Smooth muscle cell (in vitro differentiated cells): Measurements from ENCODE around the gene POLA1. TPM values are rescaled to one million over a fixed set of nuclear protein-coding genes. Genes with fewer than 3 reads are reported as not detected.
A peak's percentile ranks its signal among the peaks of the same experiment; 100 is the strongest.

Experiments used
- DNase-seq: peaks from one replicate; lab custom pipeline; 2025; ENCODE audit not compliant: unreplicated experiment; lab: John Stamatoyannopoulos, UW
- H2AFZ ChIP-seq: fragments of 200-600 bp; sonication (generic); 2 replicates; pipeline ENCODE4 v1.6.0; 2016; ENCODE audit warnings: antibody characterized with exemption, low read depth, mild to moderate bottlenecking
- H3F3A ChIP-seq: fragments of 200-600 bp; sonication (generic); 2 replicates; pipeline ENCODE4 v1.6.0; 2017; ENCODE audit warnings: antibody characterized with exemption, low read depth
- H3K27ac ChIP-seq: fragments of 200-600 bp; sonication (generic); 2 replicates; pipeline ENCODE4 v1.5.1; 2016; ENCODE audit warnings: low read depth, mild to moderate bottlenecking
- H3K27me3 ChIP-seq: fragments of 200-600 bp; sonication (generic); 2 replicates; pipeline ENCODE4 v1.6.1; 2016; ENCODE audit warnings: low read depth, mild to moderate bottlenecking
- H3K36me3 ChIP-seq: fragments of 200-600 bp; sonication (generic); 2 replicates; pipeline ENCODE4 v1.5.1; 2016; ENCODE audit warnings: low read depth
- H3K4me1 ChIP-seq: fragments of 200-600 bp; sonication (generic); 2 replicates; pipeline ENCODE4 v1.5.1; 2016; ENCODE audit warnings: low read depth
- H3K4me2 ChIP-seq: fragments of 200-600 bp; sonication (generic); 2 replicates; pipeline ENCODE4 v1.6.0; 2016; ENCODE audit warnings: mild to moderate bottlenecking
- H3K4me3 ChIP-seq: fragments of 200-600 bp; sonication (generic); 2 replicates; pipeline ENCODE4 v1.5.1; 2016; ENCODE audit warnings: mild to moderate bottlenecking
- H3K79me2 ChIP-seq: fragments of 200-600 bp; sonication (generic); 2 replicates; pipeline ENCODE4 v1.6.0; 2016; ENCODE audit warnings: low read depth, mild to moderate bottlenecking
- H3K9ac ChIP-seq: fragments of 200-600 bp; sonication (generic); 2 replicates; pipeline ENCODE4 v1.6.0; 2016; ENCODE audit warnings: low read depth
- H3K9me3 ChIP-seq: fragments of 200-600 bp; sonication (generic); replicated peaks from 2 replicates; pipeline ENCODE4 v1.5.1; 2016; ENCODE audit warnings: low read depth
- H4K20me1 ChIP-seq: fragments of 200-600 bp; sonication (generic); 2 replicates; pipeline ENCODE4 v1.6.0; 2016; ENCODE audit warnings: low read depth
- CTCF ChIP-seq: fragments of 200-600 bp; sonication (generic); IDR thresholded peaks from 2 replicates; pipeline ENCODE4 v1.5.1; 2017; ENCODE audit warnings: borderline replicate concordance, mild to moderate bottlenecking, antibody characterized with exemption; ENCODE audit not compliant: insufficient read depth, poor library complexity, severe bottlenecking
- WGBS: methylation state at CpG from one replicate; pipeline ENCODE4 v1.1.7; 2016; ENCODE audit warnings: low lambda C conversion rate; 5-methylcytosine and 5-hydroxymethylcytosine counted together
- polyA plus RNA-seq: library from polyadenylated mRNA; unstranded; fragments of >200 nt; fragmentation: Nextera tagmentation; extraction: Ambion mirVana; gene quantifications from 2 replicates; pipeline ENCODE4 v1.2.1, GENCODE V29; 2016
- total RNA-seq: library from RNA; depleted of rRNA; stranded (reverse); fragments of >200 nt; gene quantifications from 2 replicates; pipeline ENCODE4 v1.2.3, GENCODE V29; 2014

Gene POLA1
- total and polyA plus RNA-seq, 2 experiments from 2014 or later: 5.4 to 11.7 TPM

- no peaks in the 10 kb centered on the region for H3K9me3 ChIP-seq
- WGBS: 82% methylated on average over 2 of the region's 2 CpGs
- H3K79me2 ChIP-seq: no peaks in the 10 kb centered on the region
- no peaks in the 10 kb centered on the region for H4K20me1 ChIP-seq
- H3K27me3 ChIP-seq: no peaks in the 10 kb centered on the region
- H3K4me1 ChIP-seq: no peaks in the 10 kb centered on the region
- H3F3A ChIP-seq: no peaks in the 10 kb centered on the region
- peak overlapping the region; percentile 58 for H2AFZ ChIP-seq
- no peak for TF ChIP-seq CTCF
- no peak overlapping the region for H3K4me2 ChIP-seq
- no peaks in the 10 kb centered on the region for H3K36me3 ChIP-seq
- no peak overlapping the region for H3K27ac ChIP-seq
- no peak overlapping the region for H3K9ac ChIP-seq
- no peak for DNase-seq
- no peak overlapping the region for H3K4me3 ChIP-seq
Measured at GRCh38 chrX:24684048-24684447, 9.7 kb upstream of the POLA1 start.

GRCh38 chrX:24692305-24692704 is 1.4 kb upstream of the POLA1 start:
- Histone ChIP-seq H3K36me3 (no peaks in the 10 kb centered on the region), H3K9ac (no peak overlapping the region), H3K9me3 (no peaks in the 10 kb centered on the region), H3K4me1 (peaks cover 22% of the 10 kb centered on the region), H4K20me1 (no peaks in the 10 kb centered on the region), H3F3A (no peaks in the 10 kb centered on the region), H3K79me2 (peaks cover 35% of the 10 kb centered on the region), H3K4me3 (no peak overlapping the region), H2AFZ (peak overlapping the region; percentile 85), H3K27me3 (no peaks in the 10 kb centered on the region), H3K27ac (no peak overlapping the region), H3K4me2 (peak overlapping the region; percentile 81)
- DNase-seq: no peak
- no peak for TF ChIP-seq CTCF
- WGBS: 42% methylated on average over 4 of the region's 4 CpGs

GRCh38 chrX:24694825-24695224 is 1.1 kb downstream of the POLA1 start:
- peak overlapping the region; percentile 99 for H3K4me2 ChIP-seq
- no peak for TF ChIP-seq CTCF
- H2AFZ ChIP-seq: no peak overlapping the region
- peaks cover 6% of the 10 kb centered on the region for H3K36me3 ChIP-seq
- H3K79me2 ChIP-seq: peaks cover 46% of the 10 kb centered on the region
- peaks cover 4% of the 10 kb centered on the region for H4K20me1 ChIP-seq
- no peak for DNase-seq
- peaks cover 22% of the 10 kb centered on the region for H3K4me1 ChIP-seq
- H3K4me3 ChIP-seq: peak overlapping the region; percentile 90
- no peaks in the 10 kb centered on the region for H3K27me3 ChIP-seq
- H3K27ac ChIP-seq: no peak overlapping the region
- H3F3A ChIP-seq: no peaks in the 10 kb centered on the region
- no peaks in the 10 kb centered on the region for H3K9me3 ChIP-seq
- WGBS: 65% methylated on average over 6 of the region's 6 CpGs
- peak overlapping the region; percentile 89 for H3K9ac ChIP-seq

- H3K9ac ChIP-seq: no peak overlapping the region
- H3K79me2 ChIP-seq: peaks cover 46% of the 10 kb centered on the region
- no peak for TF ChIP-seq CTCF
- H3F3A ChIP-seq: no peaks in the 10 kb centered on the region
- H3K4me1 ChIP-seq: peaks cover 22% of the 10 kb centered on the region
- WGBS: 90% methylated on average over 6 of the region's 6 CpGs
- H3K27me3 ChIP-seq: no peaks in the 10 kb centered on the region
- H2AFZ ChIP-seq: no peak overlapping the region
- no peak overlapping the region for H3K4me3 ChIP-seq
- DNase-seq: no peak
- no peak overlapping the region for H3K4me2 ChIP-seq
- peaks cover 4% of the 10 kb centered on the region for H4K20me1 ChIP-seq
- H3K36me3 ChIP-seq: peaks cover 13% of the 10 kb centered on the region
- H3K9me3 ChIP-seq: no peaks in the 10 kb centered on the region
- H3K27ac ChIP-seq: no peak overlapping the region
Measured at GRCh38 chrX:24696294-24696693, 2.6 kb downstream of the POLA1 start.
